Umbilical cord (tissue), 2 donors: ENCODE data around the gene RAB42. TPM values are rescaled to one million over a fixed set of nuclear protein-coding genes. Genes with fewer than 3 reads are reported as not detected.
"Not testable (repeated sequence)": the region's sequence is repeated elsewhere in the genome, so short reads cannot be mapped to it uniquely, and the experiment has no call there.

Experiments
- DNase-seq: peaks from one replicate; pipeline ENCODE4 v3.0.0-alpha.2; 2015; ENCODE audit warnings: low spot score
- total RNA-seq: library from RNA; depleted of rRNA; stranded (reverse); fragments of >200 nt; gene quantifications from one replicate; pipeline ENCODE4 v1.2.3, GENCODE V29; 2014; ENCODE audit warnings: low replicate concordance; ENCODE audit not compliant: insufficient read depth

The RAB42 gene
- total RNA-seq, 1 donor from 2014 or later: 7.0 TPM

DNA sequence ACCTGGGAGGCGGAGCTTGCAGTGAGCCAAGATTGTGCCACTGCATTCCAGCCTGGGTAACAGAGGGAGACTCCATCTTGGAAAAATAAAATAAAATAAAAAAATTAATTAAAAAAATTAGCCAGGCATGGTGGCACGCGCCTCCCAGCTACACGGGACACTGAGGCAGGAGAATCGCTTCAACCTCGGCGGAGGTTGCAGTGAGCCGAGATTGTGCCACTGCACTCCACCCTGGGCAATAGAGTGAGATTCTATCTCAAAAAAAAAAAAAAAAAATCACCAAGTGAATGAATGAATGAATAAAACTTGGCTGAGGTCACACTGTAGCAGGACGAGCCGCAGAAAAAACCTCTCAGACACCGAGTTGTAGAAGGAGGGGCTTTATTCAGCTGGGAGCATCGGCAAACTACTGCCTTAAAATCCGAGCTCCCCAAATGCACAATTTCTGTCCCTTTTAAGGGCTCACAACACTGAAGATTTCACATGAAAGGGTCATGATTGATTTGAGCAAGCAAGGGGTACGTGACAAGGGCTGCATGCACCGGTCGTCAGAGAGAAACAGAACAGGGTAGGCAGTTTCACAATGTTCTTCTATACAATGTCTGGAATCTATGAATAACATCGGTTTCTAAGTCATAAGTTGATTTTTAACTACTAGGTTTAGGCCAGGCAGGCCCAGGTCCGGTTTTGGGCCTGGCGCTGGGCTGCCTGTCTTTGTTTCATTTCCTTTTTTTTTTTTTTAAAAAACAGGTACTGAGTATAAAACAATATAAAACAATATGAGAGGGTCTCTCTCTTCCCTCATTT is 5.3 kb upstream of the RAB42 start:
- DNase-seq: not testable (repeated sequence)

DNA sequence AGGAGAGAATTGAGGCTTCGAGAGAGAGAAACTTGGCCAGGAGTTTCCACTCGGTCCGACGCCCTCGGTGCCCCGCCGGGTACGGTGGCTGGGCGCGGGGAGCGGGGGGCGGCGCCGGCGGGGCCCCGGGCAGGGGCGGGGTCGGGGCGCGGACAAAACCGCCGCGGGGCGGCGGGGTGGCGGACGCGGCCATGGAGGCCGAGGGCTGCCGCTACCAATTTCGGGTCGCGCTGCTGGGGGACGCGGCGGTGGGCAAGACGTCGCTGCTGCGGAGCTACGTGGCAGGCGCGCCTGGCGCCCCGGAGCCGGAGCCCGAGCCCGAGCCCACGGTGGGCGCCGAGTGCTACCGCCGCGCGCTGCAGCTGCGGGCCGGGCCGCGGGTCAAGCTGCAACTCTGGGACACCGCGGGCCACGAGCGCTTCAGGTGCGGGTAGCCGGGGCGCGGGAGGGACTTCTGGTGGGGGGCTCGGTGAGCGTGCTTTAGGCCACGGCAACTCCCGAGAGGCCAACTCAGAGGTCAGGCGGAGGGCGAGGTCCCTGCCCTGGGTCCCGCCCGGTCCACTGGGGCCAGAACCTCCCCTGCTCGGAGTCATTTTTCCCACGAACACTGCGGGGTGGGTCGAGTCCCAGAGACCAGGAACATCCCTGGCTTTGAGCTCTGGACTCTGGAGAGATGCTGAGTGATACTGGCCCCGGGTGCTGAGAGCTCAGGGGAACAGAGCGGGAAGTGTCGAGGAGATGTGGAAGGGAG is 431 bp downstream of the RAB42 start:
- DNase-seq: no peak

DNA sequence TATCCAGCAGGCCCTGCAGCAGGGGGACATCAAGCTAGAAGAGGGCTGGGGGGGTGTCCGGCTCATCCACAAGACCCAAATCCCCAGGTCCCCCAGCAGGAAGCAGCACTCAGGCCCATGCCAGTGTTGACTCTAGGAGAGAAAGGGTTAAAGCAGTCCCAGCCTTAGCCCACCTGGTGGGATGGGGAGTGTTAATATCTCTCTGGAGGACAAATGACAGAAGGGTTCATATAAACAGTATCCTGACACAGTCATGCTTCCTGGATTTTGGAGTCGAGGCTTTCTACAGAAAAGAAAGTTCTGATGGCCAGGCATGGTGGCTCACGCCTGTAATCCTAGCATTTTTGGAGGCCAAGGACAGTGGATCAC is 1.9 kb downstream of the RAB42 start:
- DNase-seq: not testable (repeated sequence)

DNA sequence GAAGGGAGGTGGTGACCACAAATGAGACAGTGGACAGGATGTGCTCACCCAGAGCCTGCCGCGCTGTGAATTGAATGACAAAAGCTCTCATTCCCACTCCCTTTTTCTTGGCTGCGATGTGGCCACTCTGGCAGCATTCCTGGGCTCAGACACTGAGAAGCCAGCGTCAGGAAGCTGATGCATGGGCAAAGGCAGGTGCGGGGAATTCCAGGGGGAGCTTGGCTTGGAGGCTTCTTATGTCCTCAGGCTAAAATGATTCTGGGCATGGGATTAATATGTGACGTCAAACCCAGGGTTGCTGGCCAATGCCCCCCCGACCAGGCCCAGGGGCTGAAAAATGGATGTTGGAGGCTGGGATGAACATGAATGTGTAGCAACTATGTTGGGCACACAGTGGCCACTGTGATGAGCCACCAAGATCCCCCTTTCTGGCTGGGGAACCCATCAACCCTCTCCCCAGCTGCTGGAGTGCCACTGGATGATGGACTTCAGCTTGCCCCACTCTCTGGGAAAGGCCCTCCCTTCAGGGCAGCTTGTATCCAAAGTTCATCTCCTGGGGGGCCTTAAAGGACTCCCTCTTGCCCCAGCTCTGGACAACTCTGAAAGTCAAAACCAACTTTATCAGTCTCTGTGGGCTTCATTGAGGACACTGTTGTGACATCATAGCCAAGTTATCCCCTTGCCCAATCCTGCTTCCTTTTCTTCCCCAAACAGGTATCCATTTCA is 2.8 kb downstream of the RAB42 start:
- DNase-seq: not testable (repeated sequence)

DNA sequence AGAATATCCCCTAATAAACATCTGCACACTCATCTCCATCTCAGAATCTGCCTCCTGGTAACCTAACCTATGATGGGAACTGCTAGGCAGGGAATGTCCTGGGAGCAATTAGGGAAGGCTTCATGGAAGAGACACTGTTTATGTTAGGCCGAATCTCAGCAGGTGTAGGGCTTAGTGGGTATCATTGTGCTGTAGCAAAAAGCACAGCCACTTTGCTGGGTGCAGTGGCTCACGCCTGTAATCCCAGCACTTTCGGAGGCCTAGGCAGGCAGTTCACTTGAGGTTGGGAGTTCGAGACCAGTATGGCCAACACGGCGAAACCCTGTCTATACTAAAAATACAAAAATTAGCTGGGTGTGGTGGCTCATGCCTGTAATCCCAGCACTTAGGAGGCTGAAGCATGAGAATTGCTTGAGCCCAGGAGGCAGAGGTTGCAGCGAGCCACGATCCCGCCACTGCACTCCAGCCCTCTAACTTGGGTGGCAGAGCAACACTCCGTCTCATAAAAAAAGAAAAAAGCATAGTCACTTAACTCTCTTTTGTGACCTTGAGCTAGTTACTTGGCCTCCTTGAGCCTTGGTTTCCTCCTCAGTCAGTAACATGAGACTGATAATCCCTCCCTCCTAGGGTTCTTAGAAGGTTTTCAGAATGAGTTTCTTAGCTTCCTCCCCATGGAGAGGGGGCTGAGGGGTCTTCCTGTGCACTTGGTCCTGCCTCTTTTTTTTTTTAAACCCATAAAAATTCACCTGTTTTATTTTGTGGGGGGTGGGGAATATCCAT is 3.5 kb downstream of the RAB42 start:
- DNase-seq: no peak

DNA sequence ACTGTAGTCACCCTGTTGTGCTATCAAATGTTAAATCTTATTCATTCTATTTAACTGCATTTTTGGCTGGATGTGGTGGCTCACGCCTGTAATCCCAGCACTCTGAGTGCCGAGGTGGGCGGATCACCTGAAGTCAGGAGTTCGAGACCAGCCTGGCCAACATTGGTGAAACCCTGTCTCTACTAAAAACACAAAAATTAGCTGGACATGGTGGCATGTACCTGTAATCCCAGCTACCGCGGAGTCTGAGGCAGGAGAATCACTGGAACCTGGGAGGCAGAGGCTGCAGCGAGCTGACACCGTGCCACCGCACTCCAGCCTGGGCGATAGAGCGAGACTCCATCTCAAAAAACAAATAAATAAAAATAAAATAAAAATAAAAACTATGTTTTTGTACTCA is 4.2 kb downstream of the RAB42 start:
- not testable (repeated sequence) for DNase-seq

DNA sequence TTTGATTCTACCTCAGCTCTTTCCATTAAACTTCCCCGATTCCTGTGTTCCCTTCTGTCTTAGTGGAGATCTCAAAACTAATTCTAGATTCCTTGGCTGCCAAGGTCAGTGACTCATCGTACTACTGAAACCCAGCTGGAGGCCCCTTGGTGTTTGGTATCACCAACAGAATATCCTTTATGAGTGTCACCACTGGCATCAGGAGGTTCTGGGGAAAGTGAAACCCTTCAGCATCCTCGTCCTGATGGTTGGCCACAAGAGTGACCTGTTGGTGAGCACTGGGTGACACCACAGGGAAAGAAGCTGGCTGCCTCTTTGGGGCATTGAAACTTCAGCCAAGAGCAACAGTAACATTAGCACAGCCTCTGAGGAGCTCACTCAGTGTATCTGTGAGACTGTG is 9.6 kb downstream of the RAB42 start:
- peak; percentile 83 for DNase-seq

DNA sequence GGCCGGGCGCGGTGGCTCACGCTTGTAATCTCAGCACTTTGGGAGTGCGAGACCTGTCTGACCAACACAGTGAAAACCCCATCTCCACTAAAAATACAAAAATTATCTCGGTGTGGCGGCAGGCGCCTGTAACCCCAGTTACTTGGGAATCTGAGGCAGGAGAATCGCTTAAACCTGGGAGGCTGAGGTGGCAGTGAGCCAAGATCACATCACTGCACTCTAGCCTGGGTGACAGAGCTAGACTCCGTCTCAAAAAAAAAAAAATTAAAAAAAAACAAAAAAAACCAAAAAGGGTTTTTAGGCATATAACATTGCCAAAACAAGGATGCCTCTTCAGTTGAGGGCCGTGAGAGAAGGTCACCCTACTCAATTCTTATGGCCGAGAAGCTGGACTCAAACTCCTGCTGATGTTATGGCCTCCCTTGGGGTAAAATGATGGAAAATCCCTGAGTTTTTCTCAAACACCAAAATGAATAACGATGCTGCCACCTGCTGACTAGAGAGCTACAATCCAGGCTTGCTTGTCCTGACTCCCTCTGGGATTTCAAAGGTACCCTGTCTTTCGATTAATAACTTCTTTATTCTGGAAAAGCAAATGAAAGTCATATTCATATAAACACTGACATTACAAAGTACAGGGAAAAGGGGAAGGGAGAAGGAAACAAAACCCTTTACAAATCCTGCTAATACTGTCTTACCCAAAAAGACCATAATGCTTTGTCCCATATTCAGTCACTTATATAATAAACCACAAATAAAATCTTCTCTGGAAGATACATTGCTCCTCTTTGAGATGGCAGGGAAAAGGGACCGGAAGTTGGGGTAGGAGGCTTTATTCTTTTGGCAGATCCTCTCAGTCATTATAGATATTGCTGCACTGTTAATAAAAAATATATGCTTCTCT is 10.7 kb downstream of the RAB42 start:
- DNase-seq: peak; percentile 88

DNA sequence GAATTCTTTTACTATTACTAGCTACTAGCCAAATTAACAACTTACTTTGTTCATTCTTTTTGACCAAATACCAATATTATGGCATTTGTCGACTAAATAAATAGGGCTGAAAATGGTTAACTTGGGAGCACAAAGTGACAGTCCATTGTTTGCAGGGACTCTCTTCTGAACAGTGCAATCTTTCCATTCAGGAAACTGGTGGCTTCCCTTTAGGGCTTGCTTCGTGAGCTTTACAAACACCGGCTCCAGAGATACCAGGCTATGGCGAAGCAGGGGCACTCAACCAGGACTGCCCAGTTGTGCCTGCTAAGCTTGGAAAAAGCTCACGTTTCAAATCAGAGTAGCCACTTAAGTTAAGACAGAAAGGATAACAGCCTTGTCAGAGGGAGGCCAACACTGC is 12.3 kb downstream of the RAB42 start:
- DNase-seq: no peak

DNA sequence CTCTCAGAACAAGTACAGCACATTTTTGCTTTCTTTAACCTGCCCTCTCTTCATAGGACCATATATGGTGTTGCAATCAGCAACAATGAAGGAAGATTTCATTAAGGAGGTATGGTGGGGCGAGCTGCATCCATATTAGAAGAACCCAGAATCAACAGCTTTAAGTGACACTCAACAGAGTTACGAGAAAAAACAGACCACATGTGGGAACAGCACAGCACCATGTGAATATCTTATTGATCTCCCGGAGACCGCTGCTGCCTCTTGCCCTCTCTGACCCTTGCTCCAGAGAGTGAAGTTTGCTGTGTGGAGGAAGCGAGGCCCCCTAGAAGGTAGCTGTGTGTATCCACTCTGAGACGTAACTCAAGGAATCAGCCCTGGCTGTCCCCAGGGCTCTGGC is 12.9 kb downstream of the RAB42 start:
- DNase-seq: no peak

DNA sequence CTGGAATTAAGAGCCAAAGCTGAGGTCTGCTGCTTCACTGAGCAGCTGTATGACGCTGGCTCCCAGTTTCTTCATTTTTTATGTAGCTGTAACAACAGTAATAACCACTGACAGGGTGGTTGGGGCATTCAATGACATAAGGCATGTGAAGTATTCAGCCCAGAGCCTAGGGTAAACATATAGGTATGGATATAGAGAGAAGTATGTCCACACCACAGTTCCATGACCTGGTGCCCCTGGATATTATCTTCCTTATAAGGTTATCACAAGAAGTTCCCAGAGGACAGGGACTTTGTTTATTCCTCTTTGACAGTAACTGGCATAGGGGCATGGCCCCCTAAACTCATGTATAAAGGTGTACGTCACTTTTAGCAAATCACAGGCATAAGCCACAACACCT is 14.7 kb downstream of the RAB42 start:
- DNase-seq: no peak

DNA sequence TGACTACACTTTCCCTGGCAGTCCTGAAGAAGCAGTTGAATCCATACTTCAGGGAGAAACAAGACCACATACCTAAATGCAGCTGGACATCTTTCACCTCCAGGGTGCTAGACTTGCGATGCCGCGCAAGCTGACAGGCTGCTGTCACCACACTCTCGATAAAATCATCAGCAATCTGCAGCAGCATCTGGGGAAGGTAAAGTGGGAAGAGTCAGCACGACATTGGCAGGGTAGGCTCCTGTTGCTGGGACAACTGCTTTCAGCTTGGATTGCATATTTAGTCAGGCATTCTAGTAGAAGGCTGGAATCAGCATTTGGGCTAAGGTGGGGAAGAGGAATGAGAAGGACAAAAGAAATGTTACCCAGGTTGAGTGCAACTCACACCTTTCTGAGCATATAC is 21.1 kb downstream of the RAB42 start:
- DNase-seq: no peak

DNA sequence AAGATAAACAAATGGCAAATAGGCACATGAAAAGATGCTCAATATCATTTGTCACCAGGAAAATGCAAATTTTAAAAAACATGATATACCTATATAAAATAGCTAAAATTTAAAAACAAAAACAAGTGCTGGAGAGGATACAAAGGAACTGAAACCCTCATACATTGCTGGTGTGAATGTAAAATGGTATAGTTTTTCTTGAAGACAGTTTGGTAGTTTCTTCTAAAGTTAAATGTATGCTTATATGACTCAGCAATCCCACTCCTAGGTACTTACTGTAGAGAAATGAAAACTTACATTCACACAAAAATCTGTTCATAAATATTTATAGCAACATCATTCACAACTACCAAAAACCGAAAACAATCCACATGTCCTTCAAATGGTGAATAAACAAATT is 39.6 kb downstream of the RAB42 start:
- no peak for DNase-seq

DNA sequence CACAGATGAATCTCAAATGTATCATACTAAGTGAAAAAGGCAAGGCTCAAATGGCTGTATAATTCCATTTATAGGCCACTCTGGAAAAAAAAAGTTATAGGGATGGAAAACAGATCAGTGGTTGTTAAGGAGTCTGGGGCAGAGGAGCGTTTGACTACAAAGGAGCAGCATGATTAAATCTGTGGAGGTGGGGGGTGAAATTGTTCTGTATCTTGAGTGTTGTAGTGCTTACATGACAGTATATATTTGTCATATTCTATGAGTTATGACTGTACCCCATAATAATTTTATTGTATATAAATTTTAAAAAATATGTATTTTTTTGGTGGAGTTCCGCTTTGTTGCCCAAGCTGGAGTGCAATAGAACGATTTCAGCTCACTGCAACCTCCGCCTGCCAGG is 40.5 kb downstream of the RAB42 start:
- no peak for DNase-seq

DNA sequence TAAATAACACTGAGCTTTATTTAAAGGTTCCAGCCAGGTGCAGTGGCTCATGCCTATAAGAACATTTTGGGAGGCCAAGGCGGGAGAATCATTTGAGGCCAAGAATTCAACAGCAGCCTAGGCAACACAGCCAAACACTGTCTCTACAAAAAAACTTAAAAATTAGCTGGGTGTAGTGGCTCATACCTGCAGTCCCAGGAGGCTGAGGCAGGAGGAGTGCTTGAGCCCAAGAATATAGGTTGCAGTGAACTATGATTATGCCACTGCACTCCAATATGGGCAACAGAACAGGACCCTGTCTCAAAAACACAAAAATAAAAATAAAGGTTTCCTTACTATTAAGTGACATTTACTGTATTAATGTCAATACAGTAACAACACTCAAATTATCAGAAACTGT is 48.7 kb downstream of the RAB42 start:
- DNase-seq: no peak

DNA sequence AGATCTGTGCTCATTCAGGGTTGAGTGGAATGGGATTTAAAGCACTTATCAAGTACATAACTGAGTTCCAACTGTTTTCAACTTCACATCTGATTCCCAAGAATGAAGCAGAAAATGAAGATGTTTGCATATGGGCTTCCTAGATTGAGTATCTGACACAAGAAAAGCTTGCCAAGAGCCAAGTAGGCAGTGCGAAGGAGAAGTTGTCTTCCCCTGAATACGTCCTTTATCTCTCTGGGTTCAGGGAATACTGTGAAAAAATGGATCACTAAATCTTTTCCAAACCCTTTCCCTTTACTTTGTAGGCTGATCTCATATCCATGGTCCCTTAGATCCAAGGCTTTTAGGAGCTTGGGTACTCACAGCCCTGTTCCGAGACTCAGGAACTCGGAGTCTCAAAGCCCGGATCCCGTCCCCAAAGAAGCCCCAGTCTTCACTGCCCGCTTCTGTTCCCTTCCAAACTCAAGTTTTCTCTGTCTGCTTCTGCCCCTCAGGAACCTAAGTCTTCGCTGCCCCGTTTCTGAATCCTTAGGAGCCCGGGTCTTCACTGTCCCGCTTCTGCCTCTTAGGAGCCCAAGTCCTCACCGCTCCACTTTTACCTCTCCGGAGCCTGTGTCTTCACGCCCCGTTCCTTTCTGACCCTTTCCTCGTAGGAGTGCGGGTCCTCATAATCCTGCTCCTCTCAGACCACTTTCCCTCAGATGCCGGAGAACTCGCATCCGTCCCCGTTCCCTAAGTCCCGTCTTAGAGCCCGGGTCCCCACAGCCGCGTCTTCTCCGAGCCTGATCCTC is 50.2 kb downstream of the RAB42 start:
- peak; percentile 21 for DNase-seq

DNA sequence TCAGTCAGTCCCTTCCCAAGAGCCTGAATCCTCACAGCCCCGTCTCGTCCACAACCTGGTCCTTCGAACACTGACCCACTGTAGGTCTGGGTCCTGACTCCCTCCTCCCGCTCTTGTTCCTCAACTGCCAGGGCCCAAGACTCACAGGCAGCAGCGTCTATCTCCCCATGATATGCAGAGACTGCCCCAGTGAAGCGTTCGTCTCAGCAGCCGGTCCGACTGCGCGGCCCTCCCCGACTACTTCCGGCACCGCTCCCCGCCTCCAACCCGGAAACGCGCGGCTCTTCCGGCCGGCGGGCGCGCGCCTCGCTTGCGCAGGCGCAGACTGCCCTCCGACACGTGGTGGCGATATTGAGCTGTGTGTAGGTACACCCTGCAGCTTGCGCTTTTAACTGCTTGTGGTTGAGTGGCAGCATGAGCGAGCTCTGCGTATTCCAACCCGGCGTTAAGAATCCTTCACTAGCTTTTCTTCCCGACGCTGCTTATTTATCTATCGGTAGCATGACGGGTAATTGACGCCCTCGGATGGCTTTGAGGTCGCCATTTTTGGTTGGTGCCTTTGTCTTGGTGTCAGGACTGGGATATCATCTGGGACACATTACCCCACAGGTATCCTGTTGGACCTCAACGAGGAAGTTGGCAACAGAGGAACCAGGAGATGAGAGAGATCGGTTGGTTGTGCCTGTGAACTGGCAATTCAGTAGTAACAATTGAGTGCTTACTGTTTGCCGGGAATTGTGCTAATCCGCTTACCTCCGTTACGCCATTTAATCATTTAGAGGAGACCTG is 51.0 kb downstream of the RAB42 start, which contains the start of gene TAF12:
TSS of gene TAF12 (minus strand) at position 221 of the 789 bp plus-strand sequence. CDS start 20,986 bp downstream, outside the sequence.
- DNase-seq: peak; percentile 97

DNA sequence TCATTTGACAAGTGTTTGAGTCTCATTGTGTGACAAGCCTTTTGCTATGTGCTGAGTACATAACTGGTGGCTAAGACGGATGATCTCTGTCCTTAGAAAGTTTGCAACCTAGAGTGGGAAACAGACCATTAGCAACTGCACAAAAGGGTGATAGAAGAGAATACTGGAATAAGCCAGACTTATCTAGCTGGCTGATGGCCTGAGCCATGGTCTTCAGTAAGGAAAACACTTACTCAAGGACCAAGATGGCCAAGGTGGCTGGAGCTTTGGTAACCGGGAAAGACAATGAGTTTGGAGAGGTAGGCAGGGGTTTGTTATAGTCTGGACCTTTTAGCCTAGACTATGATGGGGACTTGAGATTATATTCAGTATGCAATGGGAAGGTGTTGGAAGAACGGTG is 52.4 kb downstream of the RAB42 start:
- no peak for DNase-seq
